IMR-90 (cell line): ENCODE measurements around the gene LEP. TPM values are rescaled to one million over a fixed set of nuclear protein-coding genes. Genes with fewer than 3 reads are reported as not detected.
A peak's percentile ranks its signal among the peaks of the same experiment; 100 is the strongest.

Source experiments
- ATAC-seq: fragments of 200-7000 bp; cut with Tn5 transposase; 2 replicates; pipeline ENCODE4 v1.9.1; 2020; ENCODE audit warnings: low read depth, mild to moderate bottlenecking, moderate library complexity
- BruUV-seq: library from RNA; stranded (reverse); fragments of 400-500 nt; replicated peaks from 2 replicates; lab custom pipeline; 2021; lab: Mats Ljungman, UMichigan
- CTCF ChIA-PET: fragments of 300-600 bp; formaldehyde crosslinking; extraction: SDS; loops from one replicate; lab custom pipeline; 2021; ENCODE audit warnings: antibody characterized with exemption; lab: Yijun Ruan, JAX
- POLR2A ChIA-PET: fragments of 300-600 bp; sonication (Branson Sonifier 250); formaldehyde crosslinking; loops from one replicate; lab custom pipeline; 2022; ENCODE audit warnings: antibody characterized with exemption; ENCODE audit not compliant: unreplicated experiment; lab: Charles Lee
- DNase-seq: peaks from one replicate; pipeline ENCODE4 v3.0.0; 2013
- H2AFZ ChIP-seq: replicated peaks from 2 replicates; pipeline ENCODE3; 2013; ENCODE audit warnings: low read length, mild to moderate bottlenecking; ENCODE audit not compliant: poor library complexity
- H2AK5ac ChIP-seq: 2 replicates; pipeline ENCODE4 v1.6.1; 2013; ENCODE audit warnings: low read depth, low read length, inconsistent platforms
- H2AK9ac ChIP-seq: replicated peaks from 2 replicates; pipeline ENCODE3; 2013; ENCODE audit warnings: mild to moderate bottlenecking, low read depth, low read length, moderate library complexity; ENCODE audit not compliant: poor library complexity
- H2BK120ac ChIP-seq: 2 replicates; pipeline ENCODE4 v1.6.1; 2013; ENCODE audit warnings: low read depth, low read length, inconsistent platforms
- H2BK15ac ChIP-seq: 3 replicates; pipeline ENCODE4 v1.6.1; 2013; ENCODE audit warnings: low read depth, low read length, inconsistent platforms
- H2BK20ac ChIP-seq: 2 replicates; pipeline ENCODE4 v1.6.1; 2013; ENCODE audit warnings: low read depth, mild to moderate bottlenecking, inconsistent platforms, low read length, moderate library complexity
- H2BK5ac ChIP-seq: 2 replicates; pipeline ENCODE4 v1.6.1; 2013; ENCODE audit warnings: mild to moderate bottlenecking, low read depth, low read length, inconsistent platforms; ENCODE audit not compliant: poor library complexity, severe bottlenecking
- H3K14ac ChIP-seq: replicated peaks from 2 replicates; pipeline ENCODE4 v1.6.1; 2013; ENCODE audit warnings: low read depth, low read length, inconsistent platforms
- H3K18ac ChIP-seq: 2 replicates; pipeline ENCODE4 v1.6.1; 2013; ENCODE audit warnings: low read depth, low read length, control low read depth
- H3K23ac ChIP-seq: 2 replicates; pipeline ENCODE4 v1.6.1; 2013; ENCODE audit warnings: low read depth, low read length, inconsistent platforms
- H3K27ac ChIP-seq: 2 replicates; pipeline ENCODE4 v1.5.1; 2013; ENCODE audit warnings: mild to moderate bottlenecking, control low read depth, low read length; ENCODE audit not compliant: insufficient read depth
- H3K27me3 ChIP-seq: 2 replicates; pipeline ENCODE4 v1.6.1; 2013; ENCODE audit warnings: low read length; ENCODE audit not compliant: control insufficient read depth, insufficient read depth
- H3K36me3 ChIP-seq: 2 replicates; pipeline ENCODE4 v1.6.1; 2013; ENCODE audit warnings: low read length, mixed read lengths; ENCODE audit not compliant: control insufficient read depth, insufficient read depth
- H3K4ac ChIP-seq: 2 replicates; pipeline ENCODE4 v1.6.1; 2013; ENCODE audit warnings: low read depth, low read length, inconsistent platforms
- H3K4me1 ChIP-seq: 2 replicates; pipeline ENCODE4 v1.6.1; 2013; ENCODE audit warnings: low read length, mixed read lengths; ENCODE audit not compliant: control insufficient read depth, insufficient read depth
- H3K4me2 ChIP-seq: 2 replicates; pipeline ENCODE4 v1.6.1; 2013; ENCODE audit warnings: low read depth, mild to moderate bottlenecking, control low read depth, low read length, moderate library complexity
- H3K4me3 ChIP-seq: 2 replicates; pipeline ENCODE4 v1.5.1; 2013; ENCODE audit warnings: low read depth, mild to moderate bottlenecking, control low read depth, low read length, moderate library complexity; ENCODE audit not compliant: insufficient read depth
- H3K56ac ChIP-seq: 2 replicates; pipeline ENCODE4 v1.6.1; 2013; ENCODE audit warnings: low read length, inconsistent platforms; ENCODE audit not compliant: insufficient read depth; ENCODE audit errors: extremely low read depth
- H3K79me1 ChIP-seq, 2 experiments: 2 replicates each; pipeline ENCODE4 v1.6.1; 2013; ENCODE audit warnings: low read length in 2 of 2, inconsistent platforms in 1 of 2, low read depth in 1 of 2
- H3K9ac ChIP-seq: 2 replicates; pipeline ENCODE4 v1.6.1; 2013; ENCODE audit warnings: low read depth, low read length, control low read depth
- H3K9me1 ChIP-seq: 2 replicates; pipeline ENCODE4 v1.6.1; 2013; ENCODE audit warnings: low read length, inconsistent platforms; ENCODE audit not compliant: insufficient read depth
- H3K9me3 ChIP-seq: 2 replicates; pipeline ENCODE4 v1.6.1; 2013; ENCODE audit warnings: low read length; ENCODE audit not compliant: control insufficient read depth, insufficient read depth
- H4K20me1 ChIP-seq: 2 replicates; pipeline ENCODE4 v1.6.1; 2013; ENCODE audit warnings: low read length, inconsistent platforms; ENCODE audit not compliant: insufficient read depth
- H4K5ac ChIP-seq: 2 replicates; pipeline ENCODE4 v1.6.1; 2013; ENCODE audit warnings: mild to moderate bottlenecking, low read depth, low read length, control low read depth
- H4K8ac ChIP-seq, 2 experiments: 2 replicates each; pipeline ENCODE4 v1.6.1; 2013; ENCODE audit warnings: low read depth in 2 of 2, low read length in 2 of 2, control low read depth in 1 of 2, inconsistent platforms in 1 of 2
- H4K91ac ChIP-seq: 2 replicates; pipeline ENCODE4 v1.6.1; 2013; ENCODE audit warnings: low read depth, low read length, inconsistent platforms; ENCODE audit not compliant: insufficient read depth
- MAZ ChIP-seq: IDR thresholded peaks from 2 replicates; pipeline ENCODE4 v1.6.1; 2012; ENCODE audit warnings: low read depth, mild to moderate bottlenecking, low read length, improper control_type of control experiment, moderate library complexity, borderline replicate concordance
- RAD21 ChIP-seq: IDR thresholded peaks from 2 replicates; pipeline ENCODE4 v1.6.1; 2012; ENCODE audit warnings: low read length, improper control_type of control experiment
- whole genome bisulfite sequencing, 2 experiments: methylation state at CpG; one replicate each; pipeline versions ENCODE4 v1.1.5 to v1.1.7; 2013; ENCODE audit warnings: missing lambda C conversion rate in 2 of 2; ENCODE audit not compliant: insufficient read length in 1 of 2; ENCODE audit errors: extremely low coverage in 2 of 2; 5-methylcytosine and 5-hydroxymethylcytosine counted together
- dilution Hi-C: fragments of 300-500 bp; cut with HindIII; formaldehyde crosslinking; loops from one replicate; pipeline ENCODE4 v1.14.3; 2018; ENCODE audit warnings: low sequenced_read_pairs; ENCODE audit not compliant: unreplicated experiment
- in situ Hi-C: fragments of 300-500 bp; cut with MboI; formaldehyde crosslinking; loops from 3 replicates; pipeline ENCODE4 v1.14.3; 2019; ENCODE audit warnings: low sequenced_read_pairs, inconsistent platforms, mixed read lengths
- intact Hi-C: fragments of 100-400 bp; cut with micrococcal nuclease; formaldehyde crosslinking; loops from 2 replicates; pipeline ENCODE4 v1.10.0; 2022
- polyA plus RNA-seq, 3 experiments: library from polyadenylated mRNA; depleted of rRNA; stranded (reverse); fragments of >200 nt; gene quantifications; 2 replicates each; pipeline ENCODE4 v1.2.3, GENCODE V29; 2012; ENCODE audit warnings: low replicate concordance in 1 of 3
- total RNA-seq: library from RNA; depleted of rRNA; stranded (reverse); fragments of >200 nt; gene quantifications from 2 replicates; pipeline ENCODE4 v1.2.3, GENCODE V29; 2012
- TF ChIP-seq, protein P1 (sequence below): conservative IDR thresholded peaks from 2 replicates; pipeline ENCODE4 v1.5.1; 2012; ENCODE audit warnings: mild to moderate bottlenecking, low read depth, low read length, improper control_type of control experiment

LEP gene
- total and polyA plus RNA-seq, 2 of the 4 experiments (the other 2 are of a cell fraction): not detected

DNA sequence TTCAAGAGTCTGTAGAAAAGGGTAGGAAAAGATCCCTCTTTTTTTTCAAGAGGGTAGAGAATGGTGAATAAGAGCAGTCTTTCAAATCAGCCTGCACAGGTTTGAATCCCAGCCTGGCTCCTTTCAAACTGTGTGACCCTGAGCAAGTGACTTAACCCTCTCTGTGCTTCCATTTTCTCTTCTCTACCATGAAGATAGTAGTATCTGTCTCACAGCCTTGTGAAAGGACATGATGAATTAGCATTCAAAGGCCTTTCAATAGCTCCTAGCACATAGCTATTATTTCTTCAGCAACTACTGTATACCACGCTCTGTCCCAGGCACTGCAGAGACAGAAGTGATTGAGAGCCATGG is 25.4 kb downstream of the LEP start:
- intact Hi-C loops (no loop called here), in situ Hi-C loops (no loop called here), dilution Hi-C loops (no loop called here)
- H2AK5ac ChIP-seq: no peak overlapping the region; the same call in 1 of the 2 replicates
- H4K5ac ChIP-seq: no peak overlapping the region
- 0 out of 4 replicates have a peak overlapping the region, but pooled peaks of 1 of the 2 experiments have one; percentile 27 for H4K8ac ChIP-seq
- no peak overlapping the region for H3K4me3 ChIP-seq
- H3K9ac ChIP-seq: no peak overlapping the region
- H3K23ac ChIP-seq: no peak overlapping the region; the same call in 1 of the 2 replicates
- peaks cover 3% of the 10 kb centered on the region; the same call in 1 of the 2 replicates for H3K9me1 ChIP-seq
- peak overlapping the region; percentile 87; the same call in 1 of the 2 replicates for H2BK120ac ChIP-seq
- 20% methylated on average over 1 of the region's 1 CpG; no CpG with 5 or more reads in 1 of the 2 experiments for WGBS, 2 experiments
- ChIA-PET CTCF (no interaction called here), POLR2A (no interaction called here)
- no peak overlapping the region for H3K14ac ChIP-seq
- peak overlapping the region; percentile 54; the same call in 1 of the 2 replicates for H3K4me2 ChIP-seq
- H3K36me3 ChIP-seq: no peaks in the 10 kb centered on the region
- no peak overlapping the region for H4K91ac ChIP-seq
- no peak overlapping the region for H3K18ac ChIP-seq
- H3K4me1 ChIP-seq: peaks cover 12% of the 10 kb centered on the region
- DNase-seq: no peak
- no TSS peak for BruUV-seq
- H2AFZ ChIP-seq: peak overlapping the region; percentile 57
- H2BK5ac ChIP-seq: no peak overlapping the region
- no peak overlapping the region for H2BK15ac ChIP-seq
- no peak overlapping the region for H2AK9ac ChIP-seq
- ATAC-seq: no peak
- H2BK20ac ChIP-seq: peak overlapping the region; percentile 3; the same call in 1 of the 2 replicates
- peaks cover 36% of the 10 kb centered on the region for H3K27me3 ChIP-seq
- TF ChIP-seq, protein P1, sequence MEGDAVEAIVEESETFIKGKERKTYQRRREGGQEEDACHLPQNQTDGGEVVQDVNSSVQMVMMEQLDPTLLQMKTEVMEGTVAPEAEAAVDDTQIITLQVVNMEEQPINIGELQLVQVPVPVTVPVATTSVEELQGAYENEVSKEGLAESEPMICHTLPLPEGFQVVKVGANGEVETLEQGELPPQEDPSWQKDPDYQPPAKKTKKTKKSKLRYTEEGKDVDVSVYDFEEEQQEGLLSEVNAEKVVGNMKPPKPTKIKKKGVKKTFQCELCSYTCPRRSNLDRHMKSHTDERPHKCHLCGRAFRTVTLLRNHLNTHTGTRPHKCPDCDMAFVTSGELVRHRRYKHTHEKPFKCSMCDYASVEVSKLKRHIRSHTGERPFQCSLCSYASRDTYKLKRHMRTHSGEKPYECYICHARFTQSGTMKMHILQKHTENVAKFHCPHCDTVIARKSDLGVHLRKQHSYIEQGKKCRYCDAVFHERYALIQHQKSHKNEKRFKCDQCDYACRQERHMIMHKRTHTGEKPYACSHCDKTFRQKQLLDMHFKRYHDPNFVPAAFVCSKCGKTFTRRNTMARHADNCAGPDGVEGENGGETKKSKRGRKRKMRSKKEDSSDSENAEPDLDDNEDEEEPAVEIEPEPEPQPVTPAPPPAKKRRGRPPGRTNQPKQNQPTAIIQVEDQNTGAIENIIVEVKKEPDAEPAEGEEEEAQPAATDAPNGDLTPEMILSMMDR: no peak
- no peak for TF ChIP-seq RAD21
- no peak for TF ChIP-seq MAZ
- H4K20me1 ChIP-seq: no peaks in the 10 kb centered on the region
- H3K56ac ChIP-seq: no peak overlapping the region
- no peaks in the 10 kb centered on the region for H3K79me1 ChIP-seq
- H3K4ac ChIP-seq: peak overlapping the region; percentile 59
- H3K9me3 ChIP-seq: no peaks in the 10 kb centered on the region
- no peak overlapping the region for H3K27ac ChIP-seq
